Measurements from ENCODE around the gene ARPC1A. TPM values are rescaled to one million over a fixed set of nuclear protein-coding genes. Genes with fewer than 3 reads are reported as not detected.
"Not testable (repeated sequence)": the region's sequence is repeated elsewhere in the genome, so short reads cannot be mapped to it uniquely, and the experiment has no call there.

The ARPC1A gene
- polyA plus RNA-seq, 1 of the 3 experiments (the other 2 are of a cell fraction), result 306 TPM

DNA sequence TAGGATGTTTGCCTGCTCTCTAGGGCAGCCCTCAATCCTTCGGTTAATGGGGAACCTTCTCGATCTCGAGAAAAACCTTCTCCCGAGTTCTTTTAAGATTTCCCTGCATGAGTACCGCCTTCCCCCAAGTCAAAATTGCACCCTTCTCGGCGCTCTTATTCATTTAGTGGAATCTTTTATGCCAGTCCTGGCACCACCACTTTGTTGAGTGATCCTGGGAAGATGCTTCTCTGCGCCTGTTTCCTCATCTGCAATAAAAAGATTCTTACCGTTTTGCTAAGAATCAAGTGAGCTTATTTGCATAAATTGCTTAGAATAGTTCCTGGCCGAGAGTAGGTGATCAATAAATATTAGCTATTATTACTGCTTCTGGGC lies 697 bp downstream of the ARPC1A start:
- Histone ChIP-seq H2AFZ (ENCODE audit: low read depth) (0 out of 2 replicates have a peak overlapping the region, but pooled peaks have one; percentile 77), H3K9me3 (no peaks in the 10 kb centered on the region), H3K4me2 (peak overlapping the region; percentile 93), H3K36me3 (replicated peaks in 1 of 2; ENCODE audit: control insufficient read depth in 1 of 2, insufficient read depth in 2 of 2, low read length in 1 of 2) (peaks cover 0 to 8% of the 10 kb centered on the region in 2 experiments), H3F3A (replicated peaks; ENCODE audit: insufficient read depth) (peaks cover 18% of the 10 kb centered on the region), H3K4me1 (ENCODE audit: control insufficient read depth in 1 of 2, insufficient read depth in 2 of 2, low read depth in 1 of 2, low read length in 1 of 2) (peaks cover 9 to 12% of the 10 kb centered on the region in 2 experiments; a peak in 3 of 4 replicates), H3K9ac (peak overlapping the region; percentile 92), H3K27me3 (ENCODE audit: insufficient read depth) (no peaks in the 10 kb centered on the region), H3K9me2 (no peaks in the 10 kb centered on the region), H3K79me2 (ENCODE audit: insufficient read depth) (peaks cover 68% of the 10 kb centered on the region), H3K4me3 (ENCODE audit: low read depth in 2 of 2, low read length in 1 of 2) (peak overlapping the region; percentile 81 to 98), H4K20me1 (ENCODE audit: insufficient read depth) (peaks cover 21% of the 10 kb centered on the region), H3K27ac (ENCODE audit: low read depth in 2 of 2, low read length in 1 of 2) (peak overlapping the region; percentile 58 to 74; a peak in 2 of 4 replicates)
- WGBS (ENCODE audit: low lambda C conversion rate), result 4% methylated on average over 10 of the region's 10 CpGs
- ChIA-PET CTCF (interaction anchor here (0.6 to 3.7 kb wide), 8 partner anchors 12 to 289 kb away, joined by 3 to 13 read pairs (median 4); no protein-coding TSS in a partner anchor), POLR2A (interaction anchor here (0.6 to 1.2 kb wide), 2 partner anchors 29 to 448 kb away, joined by 3 read pairs; partner anchors contain the start of gene TRRAP)
- TF ChIP-seq JUND (IDR thresholded peaks at IDR 0.05) (no peak), FOXJ3 (CRISPR knock-in tag; IDR thresholded peaks at IDR 0.05) (no peak), FOSL2 (IDR thresholded peaks at IDR 0.05; ENCODE audit: borderline replicate concordance, low read depth) (no peak), EZH2phosphoT487 (IDR thresholded peaks at IDR 0.05; ENCODE audit: borderline replicate concordance, low read depth) (no peak), ELF1 (IDR thresholded peaks at IDR 0.05) (no peak), POLR2AphosphoS5 (IDR thresholded peaks at IDR 0.05; ENCODE audit: low read depth, low read length) (no peak), SMC3 (IDR thresholded peaks at IDR 0.05; ENCODE audit: low read depth, low read length) (no peak)
- TF ChIP-seq, protein P1, sequence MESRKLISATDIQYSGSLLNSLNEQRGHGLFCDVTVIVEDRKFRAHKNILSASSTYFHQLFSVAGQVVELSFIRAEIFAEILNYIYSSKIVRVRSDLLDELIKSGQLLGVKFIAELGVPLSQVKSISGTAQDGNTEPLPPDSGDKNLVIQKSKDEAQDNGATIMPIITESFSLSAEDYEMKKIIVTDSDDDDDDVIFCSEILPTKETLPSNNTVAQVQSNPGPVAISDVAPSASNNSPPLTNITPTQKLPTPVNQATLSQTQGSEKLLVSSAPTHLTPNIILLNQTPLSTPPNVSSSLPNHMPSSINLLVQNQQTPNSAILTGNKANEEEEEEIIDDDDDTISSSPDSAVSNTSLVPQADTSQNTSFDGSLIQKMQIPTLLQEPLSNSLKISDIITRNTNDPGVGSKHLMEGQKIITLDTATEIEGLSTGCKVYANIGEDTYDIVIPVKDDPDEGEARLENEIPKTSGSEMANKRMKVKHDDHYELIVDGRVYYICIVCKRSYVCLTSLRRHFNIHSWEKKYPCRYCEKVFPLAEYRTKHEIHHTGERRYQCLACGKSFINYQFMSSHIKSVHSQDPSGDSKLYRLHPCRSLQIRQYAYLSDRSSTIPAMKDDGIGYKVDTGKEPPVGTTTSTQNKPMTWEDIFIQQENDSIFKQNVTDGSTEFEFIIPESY (IDR thresholded peaks at IDR 0.05; ENCODE audit: borderline replicate concordance, low read depth), result no peak
- DNase-seq, result no peak

DNA sequence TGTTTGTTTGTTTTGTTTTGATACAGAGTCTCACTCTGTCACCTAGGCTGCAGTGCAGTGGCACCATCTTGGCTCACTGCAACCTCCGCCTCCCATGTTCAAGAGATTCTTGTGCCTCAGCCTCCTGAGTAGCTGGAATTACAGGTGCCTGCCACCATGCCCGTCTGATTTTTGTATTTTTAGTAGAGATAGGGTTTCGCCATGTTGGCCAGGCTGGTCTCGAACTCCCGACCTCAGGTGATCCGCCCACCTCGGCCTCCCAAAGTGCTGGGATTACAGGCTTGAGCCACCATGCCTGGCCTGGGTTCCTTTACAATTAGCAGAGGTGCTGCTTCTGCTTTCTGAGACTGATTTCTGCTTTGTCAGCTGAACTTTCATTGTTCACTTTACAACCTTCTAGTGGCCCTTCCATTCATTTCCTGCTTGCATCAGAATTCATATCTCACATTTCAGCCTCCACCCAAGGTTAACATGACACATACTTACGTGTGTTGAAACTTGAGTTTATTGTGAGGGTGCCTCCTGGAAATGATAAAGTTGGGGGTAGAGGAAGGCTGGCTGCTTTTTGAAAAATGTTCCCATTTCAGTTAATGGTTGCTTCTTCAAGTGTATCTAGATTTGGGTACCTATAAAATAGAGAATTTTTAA lies 4.7 kb downstream of the ARPC1A start:
- WGBS (ENCODE audit: low lambda C conversion rate), result 80% methylated on average over 8 of the region's 8 CpGs
- H3K27me3 ChIP-seq (ENCODE audit: insufficient read depth); DNase-seq; POLR2A ChIA-PET; H3K9me3 ChIP-seq; H2AFZ ChIP-seq (ENCODE audit: low read depth); H3K4me3 ChIP-seq (ENCODE audit: low read depth in 2 of 2, low read length in 1 of 2); H3K9me2 ChIP-seq: not testable (repeated sequence)
- Histone ChIP-seq H3K79me2 (ENCODE audit: insufficient read depth) (peaks cover 97% of the 10 kb centered on the region), H3K36me3 (replicated peaks in 1 of 2; ENCODE audit: control insufficient read depth in 1 of 2, insufficient read depth in 2 of 2, low read length in 1 of 2) (peaks cover 11 to 34% of the 10 kb centered on the region in 2 experiments), H3F3A (replicated peaks; ENCODE audit: insufficient read depth) (peaks cover 18% of the 10 kb centered on the region), H4K20me1 (ENCODE audit: insufficient read depth) (peaks cover 38% of the 10 kb centered on the region), H3K27ac (ENCODE audit: low read depth in 2 of 2, low read length in 1 of 2) (peak overlapping the region in 1 of 2 experiments; percentile 79; a peak in 2 of 4 replicates), H3K4me2 (peak overlapping the region; percentile 43), H3K4me1 (ENCODE audit: control insufficient read depth in 1 of 2, insufficient read depth in 2 of 2, low read depth in 1 of 2, low read length in 1 of 2) (peaks cover 5 to 12% of the 10 kb centered on the region in 2 experiments; a peak in 3 of 4 replicates), H3K9ac (peak overlapping the region; percentile 37; the same call in 1 of the 2 replicates)
- CTCF ChIA-PET, result interaction anchor here (0.8 to 1.5 kb wide), 3 partner anchors 15 to 34 kb away, joined by 3 to 6 read pairs (median 3); no protein-coding TSS in a partner anchor
- TF ChIP-seq ELF1 (IDR thresholded peaks at IDR 0.05) (peak; percentile 39; the same call in 1 of the 2 replicates), FOSL2 (IDR thresholded peaks at IDR 0.05; ENCODE audit: borderline replicate concordance, low read depth) (peak; percentile 69), RXRA (IDR thresholded peaks at IDR 0.05; ENCODE audit: borderline replicate concordance, low read depth) (peak; percentile 55; the same call in 1 of the 2 replicates), JUND (IDR thresholded peaks at IDR 0.05) (peak; percentile 35; the same call in 1 of the 2 replicates), POLR2AphosphoS5 (IDR thresholded peaks at IDR 0.05; ENCODE audit: low read depth, low read length) (peak; percentile 25; the same call in 1 of the 2 replicates), TCF12 (IDR thresholded peaks at IDR 0.05) (peak; percentile 60), EP300 (IDR thresholded peaks at IDR 0.05; ENCODE audit: borderline replicate concordance in 1 of 2, low read depth in 1 of 2, low read length in 1 of 2) (peak in 1 of 2 experiments; percentile 16; a peak in 1 of 4 replicates)

Data from SK-N-SH (cell line).